HG02623 (cell line): ENCODE measurements around the gene GRIK2.

Source experiments
- ATAC-seq: cut with Tn5 transposase; IDR thresholded peaks from one replicate; pipeline ENCODE4 v1.9.1; 2021; ENCODE audit warnings: moderate library complexity; ENCODE audit not compliant: unreplicated experiment

Gene GRIK2

GRCh38 chr6:101770116-101770515 lies 376.6 kb downstream of the GRIK2 start:
- no peak for ATAC-seq

- no peak for ATAC-seq
Observed at GRCh38 chr6:101776919-101777350, 383.4 kb downstream of the GRIK2 start.

GRCh38 chr6:101777646-101778045 lies 384.1 kb downstream of the GRIK2 start:
- ATAC-seq: no peak

- ATAC-seq: no peak
Observed at GRCh38 chr6:101779051-101779844, 385.7 kb downstream of the GRIK2 start.

GRCh38 chr6:101783287-101783686 lies 389.8 kb downstream of the GRIK2 start:
- no peak for ATAC-seq

GRCh38 chr6:101784094-101784493 lies 390.6 kb downstream of the GRIK2 start:
- no peak for ATAC-seq

GRCh38 chr6:101799531-101799930 lies 406.0 kb downstream of the GRIK2 start:
- ATAC-seq: no peak

- ATAC-seq: no peak
Observed at GRCh38 chr6:101800598-101800997, 407.1 kb downstream of the GRIK2 start.

- ATAC-seq: no peak
Observed at GRCh38 chr6:101803136-101803535, 409.6 kb downstream of the GRIK2 start.

GRCh38 chr6:101806241-101806640 lies 412.7 kb downstream of the GRIK2 start:
- no peak for ATAC-seq

GRCh38 chr6:101811108-101811507 lies 417.6 kb downstream of the GRIK2 start:
- ATAC-seq: no peak

GRCh38 chr6:101816716-101817115 lies 423.2 kb downstream of the GRIK2 start:
- ATAC-seq: no peak

- ATAC-seq: no peak
Observed at GRCh38 chr6:101818051-101818450, 424.5 kb downstream of the GRIK2 start.

- no peak for ATAC-seq
Observed at GRCh38 chr6:101824551-101825345, 431.2 kb downstream of the GRIK2 start.

- no peak for ATAC-seq
Observed at GRCh38 chr6:101826269-101826668, 432.8 kb downstream of the GRIK2 start.

- no peak for ATAC-seq
Observed at GRCh38 chr6:101826678-101827077, 433.2 kb downstream of the GRIK2 start.

- ATAC-seq: no peak
Observed at GRCh38 chr6:101830501-101831031, 437.1 kb downstream of the GRIK2 start.

GRCh38 chr6:101832371-101832770 lies 438.9 kb downstream of the GRIK2 start:
- no peak for ATAC-seq

GRCh38 chr6:101840100-101840499 lies 446.6 kb downstream of the GRIK2 start:
- ATAC-seq: no peak

GRCh38 chr6:101845172-101845571 lies 451.7 kb downstream of the GRIK2 start:
- ATAC-seq: peak; percentile 41

- peak; percentile 80 for ATAC-seq
Observed at GRCh38 chr6:101845621-101846020, 452.1 kb downstream of the GRIK2 start.

GRCh38 chr6:101847690-101848089 lies 454.2 kb downstream of the GRIK2 start:
- ATAC-seq: no peak
